H1 (cell line): Measurements from ENCODE around the gene HOGA1. TPM values are rescaled to one million over a fixed set of nuclear protein-coding genes. Genes with fewer than 3 reads are reported as not detected.

Source experiments
- ASH2L ChIP-seq: fragments of 200-600, 300-600 bp; sonication (generic); IDR thresholded peaks from one replicate; pipeline ENCODE4 v1.7.1; 2017; ENCODE audit warnings: low read length
- ATF3 ChIP-seq: IDR thresholded peaks from 2 replicates; pipeline ENCODE4 v1.6.1; 2011; ENCODE audit warnings: low read depth, mild to moderate bottlenecking, low read length; ENCODE audit not compliant: insufficient read depth
- CBX5 ChIP-seq: fragments of 300-800, 300-1000 bp; sonication (generic); IDR thresholded peaks from 2 replicates; pipeline ENCODE4 v1.7.1; 2016; ENCODE audit warnings: antibody characterized with exemption, low read length, low read depth
- EZH2 ChIP-seq: fragments of 200-600 bp; sonication (generic); IDR thresholded peaks from 2 replicates; pipeline ENCODE4 v1.7.1; 2012; ENCODE audit warnings: low read depth, mild to moderate bottlenecking, moderate library complexity, low read length, inconsistent platforms; ENCODE audit not compliant: severe bottlenecking
- FOSL1 ChIP-seq: IDR thresholded peaks from 2 replicates; pipeline ENCODE4 v1.6.1; 2011; ENCODE audit warnings: mild to moderate bottlenecking, low read depth, low read length, moderate library complexity; ENCODE audit not compliant: insufficient read depth
- GTF2F1 ChIP-seq: IDR thresholded peaks from 2 replicates; pipeline ENCODE4 v1.6.1; 2012; ENCODE audit warnings: low read depth, low read length, improper control_type of control experiment, borderline replicate concordance
- JUND ChIP-seq: IDR thresholded peaks from 2 replicates; pipeline ENCODE4 v1.6.1; 2011; ENCODE audit warnings: mild to moderate bottlenecking, improper control_type of control experiment, low read length
- POLR2A ChIP-seq, 2 experiments: IDR thresholded peaks; 1 replicate in 1 of 2; 2 replicates in 1 of 2; pipeline ENCODE4 v1.6.1; 2011; ENCODE audit warnings: low read depth in 2 of 2, low read length in 2 of 2, mild to moderate bottlenecking in 2 of 2; ENCODE audit errors: control extremely low read depth in 1 of 2
- SIN3A ChIP-seq, 2 experiments: IDR thresholded peaks in 1 of 2; conservative IDR thresholded peaks in 1 of 2; 2 replicates each; pipeline ENCODE4 v1.6.1; 2011 to 2012; ENCODE audit warnings: low read length in 2 of 2, improper control_type of control experiment in 1 of 2, low read depth in 1 of 2, mild to moderate bottlenecking in 1 of 2
- SP2 ChIP-seq: IDR thresholded peaks from 2 replicates; pipeline ENCODE4 v1.6.1; 2012; ENCODE audit warnings: mild to moderate bottlenecking, low read length, inconsistent platforms
- TCF12 ChIP-seq: IDR thresholded peaks from 2 replicates; pipeline ENCODE4 v1.6.1; 2011; ENCODE audit warnings: low read depth, mild to moderate bottlenecking, low read length
- YY1 ChIP-seq: IDR thresholded peaks from 2 replicates; pipeline ENCODE4 v1.6.1; 2011; ENCODE audit warnings: low read depth, mild to moderate bottlenecking, low read length
- ZNF274 ChIP-seq: IDR thresholded peaks from 2 replicates; pipeline ENCODE4 v1.7.0; 2012; ENCODE audit warnings: low read length, borderline replicate concordance; ENCODE audit errors: extremely low read depth
- polyA plus RNA-seq, 7 experiments: library from polyadenylated mRNA; depleted of rRNA in 3 of 7; stranded (reverse) in 5 of 7; unstranded in 2 of 7; fragments of >200 nt in 5 of 7; fragments of 200-250 nt in 2 of 7; gene quantifications; 1 replicate in 5 of 7; 2 replicates in 1 of 7; 4 replicates in 1 of 7; pipeline versions ENCODE4 v1.2.1 to v1.2.3, GENCODE V29; 2011 to 2013; ENCODE audit warnings: missing spikeins in 2 of 7, mixed read lengths in 2 of 7
- total RNA-seq: library from RNA; stranded (reverse); fragmentation: NEBNext Ultra II Directional; extraction: Animal tissue kit (Norgen Biotek cat#: 25700); gene quantifications from 2 replicates; pipeline ENCODE4 v1.2.1, GENCODE V29; 2021
- TF ChIP-seq, protein P1 (sequence below), 3 experiments: IDR thresholded peaks; 1 replicate in 2 of 3; 2 replicates in 1 of 3; pipeline versions ENCODE4 v1.5.1 to v1.6.1; 2011; ENCODE audit warnings: low read length in 3 of 3, mild to moderate bottlenecking in 3 of 3, inconsistent platforms in 2 of 3, low read depth in 1 of 3, moderate library complexity in 1 of 3; ENCODE audit not compliant: insufficient read depth in 1 of 3; ENCODE audit errors: control extremely low read depth in 1 of 3

Gene HOGA1
- total and polyA plus RNA-seq, 2 of the 8 experiments (the other 6 are each of a cell fraction or from before 2014, with no cell fraction given): 0.28 to 1.00 TPM

DNA sequence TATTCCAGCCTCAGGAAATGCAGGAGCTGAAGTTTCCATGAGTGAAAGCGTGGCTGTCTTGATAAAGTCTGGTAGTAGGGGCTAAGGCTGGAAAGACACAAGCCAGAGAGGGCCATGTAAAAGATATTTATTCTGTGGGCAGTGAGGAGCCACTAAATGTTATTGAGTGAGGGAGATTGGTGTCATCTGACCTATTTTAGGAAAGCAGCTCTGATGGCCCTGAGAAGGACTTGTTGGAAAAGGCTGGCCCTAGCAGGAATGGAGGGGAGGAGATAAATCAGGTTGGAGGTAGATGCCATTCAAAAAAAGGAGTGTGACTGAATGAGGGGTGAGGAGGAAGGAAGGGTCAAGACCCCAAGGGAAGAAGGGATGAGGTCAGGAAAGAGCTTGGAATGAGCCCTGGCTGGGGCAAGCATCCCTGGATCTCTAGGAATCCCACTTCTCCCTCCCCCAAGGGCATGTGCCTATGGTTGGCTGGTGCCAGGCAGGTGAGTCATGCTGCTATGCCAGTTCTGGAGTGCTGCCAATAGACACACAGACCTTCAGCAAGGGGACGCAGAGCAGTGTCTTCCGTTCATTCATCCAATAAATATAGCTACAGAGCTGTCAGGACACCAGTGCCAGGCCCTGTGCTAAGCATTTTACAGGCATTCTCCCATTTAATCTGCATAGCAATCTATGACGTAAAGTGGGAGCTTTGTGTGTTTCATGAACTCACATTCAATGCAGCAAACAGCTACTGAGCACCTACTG is 9.6 kb upstream of the HOGA1 start (continued):
- TF ChIP-seq EZH2: no peak
- no peak for TF ChIP-seq ASH2L
- TF ChIP-seq POLR2A (IDR thresholded peaks at IDR 0.05; ENCODE audit: control extremely low read depth in 1 of 2, low read depth in 2 of 2, low read length in 2 of 2): no peak
- no peak for TF ChIP-seq SIN3A (conservative IDR thresholded peaks at IDR 0.05 in 1 of 2, IDR thresholded peaks at IDR 0.05 in 1 of 2; ENCODE audit: low read depth in 1 of 2, low read length in 2 of 2)
- no peak for TF ChIP-seq SP2
- no peak for TF ChIP-seq TCF12
- TF ChIP-seq GTF2F1: no peak
- no peak for TF ChIP-seq FOSL1
- TF ChIP-seq ATF3: no peak
- TF ChIP-seq YY1: peak; percentile 21; the same call in 1 of the 2 replicates
- TF ChIP-seq, protein P1, sequence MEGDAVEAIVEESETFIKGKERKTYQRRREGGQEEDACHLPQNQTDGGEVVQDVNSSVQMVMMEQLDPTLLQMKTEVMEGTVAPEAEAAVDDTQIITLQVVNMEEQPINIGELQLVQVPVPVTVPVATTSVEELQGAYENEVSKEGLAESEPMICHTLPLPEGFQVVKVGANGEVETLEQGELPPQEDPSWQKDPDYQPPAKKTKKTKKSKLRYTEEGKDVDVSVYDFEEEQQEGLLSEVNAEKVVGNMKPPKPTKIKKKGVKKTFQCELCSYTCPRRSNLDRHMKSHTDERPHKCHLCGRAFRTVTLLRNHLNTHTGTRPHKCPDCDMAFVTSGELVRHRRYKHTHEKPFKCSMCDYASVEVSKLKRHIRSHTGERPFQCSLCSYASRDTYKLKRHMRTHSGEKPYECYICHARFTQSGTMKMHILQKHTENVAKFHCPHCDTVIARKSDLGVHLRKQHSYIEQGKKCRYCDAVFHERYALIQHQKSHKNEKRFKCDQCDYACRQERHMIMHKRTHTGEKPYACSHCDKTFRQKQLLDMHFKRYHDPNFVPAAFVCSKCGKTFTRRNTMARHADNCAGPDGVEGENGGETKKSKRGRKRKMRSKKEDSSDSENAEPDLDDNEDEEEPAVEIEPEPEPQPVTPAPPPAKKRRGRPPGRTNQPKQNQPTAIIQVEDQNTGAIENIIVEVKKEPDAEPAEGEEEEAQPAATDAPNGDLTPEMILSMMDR (IDR thresholded peaks at IDR 0.05; ENCODE audit: control extremely low read depth in 1 of 3, insufficient read depth in 1 of 3, low read depth in 1 of 3, low read length in 3 of 3): no peak
- TF ChIP-seq CBX5: no peak
- TF ChIP-seq JUND: peak; percentile 63; the same call in 1 of the 2 replicates
- no peak for TF ChIP-seq ZNF274
